CD4-positive, alpha-beta T cell treated with Interleukin-10 for 1 hour (primary cell): ENCODE data around the gene AVPR1B.

ENCODE experiments used
- DNase-seq: peaks from one replicate; pipeline ENCODE4 v3.0.0-alpha.2; 2020

The AVPR1B gene

GRCh38 chr1:206111271-206111927 is 5.8 kb downstream of the AVPR1B start:
- DNase-seq, result no peak

- no peak for DNase-seq
These were observed 6.4 kb downstream of the AVPR1B start for GRCh38 chr1:206110820-206111219.

GRCh38 chr1:206110161-206110560 is 7.0 kb downstream of the AVPR1B start:
- no peak for DNase-seq

- DNase-seq, result no peak
These were observed 7.5 kb downstream of the AVPR1B start for GRCh38 chr1:206109718-206110117.

- DNase-seq, result no peak
These were observed 8.6 kb downstream of the AVPR1B start for GRCh38 chr1:206108635-206109034.

- DNase-seq, result no peak
These were observed 10.0 kb downstream of the AVPR1B start for GRCh38 chr1:206107168-206107544.

- peak; percentile 73 for DNase-seq
These were observed 10.6 kb downstream of the AVPR1B start for GRCh38 chr1:206106328-206107167.

GRCh38 chr1:206105464-206105995 is 11.7 kb downstream of the AVPR1B start:
- DNase-seq, result no peak

GRCh38 chr1:206103979-206104378 is 13.2 kb downstream of the AVPR1B start:
- DNase-seq, result no peak

GRCh38 chr1:206102292-206102936 is 14.8 kb downstream of the AVPR1B start:
- DNase-seq, result no peak

GRCh38 chr1:206101351-206102045 is 15.7 kb downstream of the AVPR1B start:
- no peak for DNase-seq

GRCh38 chr1:206100226-206100815 is 16.9 kb downstream of the AVPR1B start:
- DNase-seq, result no peak

GRCh38 chr1:206098242-206098919 is 18.8 kb downstream of the AVPR1B start:
- no peak for DNase-seq

- no peak for DNase-seq
These were observed 19.8 kb downstream of the AVPR1B start for GRCh38 chr1:206097381-206097780.

GRCh38 chr1:206094024-206094423 is 23.2 kb downstream of the AVPR1B start:
- DNase-seq, result no peak

GRCh38 chr1:206089341-206089740 is 27.8 kb downstream of the AVPR1B start:
- no peak for DNase-seq

GRCh38 chr1:206087091-206087490 is 30.1 kb downstream of the AVPR1B start:
- no peak for DNase-seq

- no peak for DNase-seq
These were observed 33.4 kb downstream of the AVPR1B start for GRCh38 chr1:206083750-206084149.

- DNase-seq, result no peak
These were observed 34.1 kb downstream of the AVPR1B start for GRCh38 chr1:206082831-206083695.

GRCh38 chr1:206081856-206082255 is 35.3 kb downstream of the AVPR1B start:
- DNase-seq, result no peak
